Stomach (tissue), 9 donors: Measurements from ENCODE around the gene NPAS3. TPM values are rescaled to one million over a fixed set of nuclear protein-coding genes. Genes with fewer than 3 reads are reported as not detected.
A peak's percentile ranks its signal among the peaks of the same experiment; 100 is the strongest.

Experiments
- DNase-seq, 2 donors: peaks; one replicate each; pipeline versions ENCODE4 v3.0.0 to v3.0.0-alpha.2; 2013 to 2019
- H3K27ac ChIP-seq, 5 donors: fragments of 200-600 bp in 4 of 5; sonication (generic) in 4 of 5; one replicate each; pipeline ENCODE4 v1.5.1; 2013 to 2019; ENCODE audit warnings: mild to moderate bottlenecking in 1 of 5, moderate library complexity in 1 of 5
- H3K27me3 ChIP-seq, 3 donors: fragments of 200-600 bp; sonication (generic); one replicate each; pipeline ENCODE4 v1.5.1; 2017 to 2019; ENCODE audit warnings: mixed run types in 1 of 3
- H3K36me3 ChIP-seq, 4 donors: fragments of 200-600 bp; sonication (generic); 1 replicate in 3 of 4; 2 replicates in 1 of 4; pipeline ENCODE4 v1.5.1; 2016 to 2019
- H3K4me1 ChIP-seq, 4 donors: fragments of 200-600 bp; sonication (generic); one replicate each; pipeline ENCODE4 v1.5.1; 2016 to 2019
- H3K4me3 ChIP-seq, 4 donors: fragments of 200-600 bp; sonication (generic) in 3 of 4; one replicate each; pipeline ENCODE4 v1.5.1; 2016 to 2019; ENCODE audit warnings: mild to moderate bottlenecking in 1 of 4
- H3K9me3 ChIP-seq, 4 donors: fragments of 200-600 bp; sonication (generic); one replicate each; pipeline ENCODE4 v1.5.1; 2016 to 2019
- CTCF ChIP-seq, 7 experiments: fragments of 450-650 bp in 4 of 7; fragments of 200-600 bp in 3 of 7; sonication (generic) in 3 of 7; IDR thresholded peaks; one replicate each; pipeline ENCODE4 v1.5.1; 2016 to 2019; ENCODE audit warnings: antibody characterized with exemption in 7 of 7, control low read depth in 2 of 7, mild to moderate bottlenecking in 1 of 7
- EP300 ChIP-seq: sonication (generic); formaldehyde crosslinking; IDR thresholded peaks from one replicate; pipeline ENCODE4 v1.6.1; 2017; ENCODE audit warnings: antibody characterized with exemption
- POLR2A ChIP-seq, 4 donors: fragments of 450-650 bp; IDR thresholded peaks; one replicate each; pipeline ENCODE4 v1.6.1; 2016; ENCODE audit warnings: antibody characterized with exemption in 4 of 4, control low read depth in 2 of 4, mild to moderate bottlenecking in 1 of 4, moderate library complexity in 1 of 4
- POLR2AphosphoS5 ChIP-seq, 3 donors: sonication (generic); formaldehyde crosslinking; IDR thresholded peaks; one replicate each; pipeline ENCODE4 v1.6.1; 2016; ENCODE audit warnings: antibody characterized with exemption in 3 of 3
- WGBS, 5 donors: extraction: QIAGEN DNeasy Blood & Tissue Kit in 3 of 5; methylation state at CpG; one replicate each; pipeline versions ENCODE4 v1.1.5 to v1.1.7; 2013 to 2018; 5-methylcytosine and 5-hydroxymethylcytosine counted together
- intact Hi-C: fragments of 100-400 bp; cut with DNase I; formaldehyde crosslinking; loops from one replicate; pipeline ENCODE4 v1.15.1; 2023; ENCODE audit warnings: low total_unique reads
- polyA plus RNA-seq, 3 donors: library from polyadenylated mRNA; stranded (reverse); fragments of 200-250 nt; gene quantifications; one replicate each; pipeline ENCODE4 v1.2.3, GENCODE V29; 2013
- total RNA-seq, 5 donors: library from RNA; depleted of rRNA; stranded (reverse); fragments of >200 nt; gene quantifications; one replicate each; pipeline versions ENCODE4 v1.1.0 to v1.2.3, GENCODE V29; 2014 to 2016
- donor health status: healthy with polysubstance abuse.
- donor health status: Bipolar disorder and iron deficiency.
- donor health status: healthy.

Gene NPAS3
- total and polyA plus RNA-seq, 8 donors = under 0.01 to 7.9 (median 0.76) TPM; not detected in 1

GRCh38 chr14:33207467-33208017 is 268.9 kb downstream of the NPAS3 start:
- no peak overlapping the region for H3K4me3 ChIP-seq
- no peak overlapping the region for H3K27ac ChIP-seq
- H3K4me1 ChIP-seq = no peaks in the 10 kb centered on the region
- intact Hi-C loops = no loop called here
- TF ChIP-seq CTCF (IDR thresholded peaks at IDR 0.05) (no peak), POLR2AphosphoS5 (IDR thresholded peaks at IDR 0.05) (no peak), POLR2A (IDR thresholded peaks at IDR 0.05) (no peak)
- H3K36me3 ChIP-seq = no peaks in the 10 kb centered on the region
- DNase-seq = no peak
- no peaks in the 10 kb centered on the region for H3K9me3 ChIP-seq
- H3K27me3 ChIP-seq = no peaks in the 10 kb centered on the region
- WGBS, 5 donors = 79 to 90% (median 85%) methylated on average over 1 of the region's 1 CpG

GRCh38 chr14:33210311-33210710 is 271.6 kb downstream of the NPAS3 start:
- Histone ChIP-seq H3K9me3 (no peaks in the 10 kb centered on the region), H3K4me1 (no peaks in the 10 kb centered on the region), H3K27me3 (no peaks in the 10 kb centered on the region), H3K27ac (no peak overlapping the region), H3K36me3 (no peaks in the 10 kb centered on the region), H3K4me3 (no peak overlapping the region)
- peak in 1 of 2 donors; percentile 59 for DNase-seq
- TF ChIP-seq POLR2A (IDR thresholded peaks at IDR 0.05) (no peak), CTCF (IDR thresholded peaks at IDR 0.05) (no peak), POLR2AphosphoS5 (IDR thresholded peaks at IDR 0.05) (no peak), EP300 (no peak)
- intact Hi-C loops = no loop called here

GRCh38 chr14:33218026-33218425 is 279.3 kb downstream of the NPAS3 start:
- no peaks in the 10 kb centered on the region for H3K9me3 ChIP-seq
- H3K27ac ChIP-seq = no peak overlapping the region
- 50 to 65% (median 58%) methylated on average over 2 of the region's 2 CpGs for WGBS, 5 donors
- H3K27me3 ChIP-seq = no peaks in the 10 kb centered on the region
- no peak overlapping the region for H3K4me3 ChIP-seq
- H3K36me3 ChIP-seq = no peaks in the 10 kb centered on the region
- TF ChIP-seq CTCF (IDR thresholded peaks at IDR 0.05) (no peak), POLR2A (IDR thresholded peaks at IDR 0.05) (no peak), EP300 (no peak), POLR2AphosphoS5 (IDR thresholded peaks at IDR 0.05) (no peak)
- no peak for DNase-seq
- H3K4me1 ChIP-seq = no peaks in the 10 kb centered on the region
- intact Hi-C loops = no loop called here

GRCh38 chr14:33219957-33220356 is 281.3 kb downstream of the NPAS3 start:
- intact Hi-C loops = no loop called here
- DNase-seq = no peak
- no peaks in the 10 kb centered on the region for H3K4me1 ChIP-seq
- TF ChIP-seq CTCF (IDR thresholded peaks at IDR 0.05) (no peak), POLR2AphosphoS5 (IDR thresholded peaks at IDR 0.05) (no peak), EP300 (no peak), POLR2A (IDR thresholded peaks at IDR 0.05) (no peak)
- 79 to 89% (median 82%) methylated on average over 4 of the region's 4 CpGs for WGBS, 5 donors
- H3K27ac ChIP-seq = no peak overlapping the region
- no peaks in the 10 kb centered on the region for H3K36me3 ChIP-seq
- H3K27me3 ChIP-seq = no peaks in the 10 kb centered on the region
- H3K9me3 ChIP-seq = no peaks in the 10 kb centered on the region
- H3K4me3 ChIP-seq = no peak overlapping the region
